Middle frontal gyrus (tissue), 1 donor: ENCODE data around the gene GLUL.
A peak's percentile ranks its signal among the peaks of the same experiment; 100 is the strongest.

Experiments
- DNase-seq: peaks from one replicate; pipeline ENCODE4 v3.0.0-alpha.2; 2015; ENCODE audit warnings: low spot score; ENCODE audit errors: extremely low spot score

GLUL gene

DNA sequence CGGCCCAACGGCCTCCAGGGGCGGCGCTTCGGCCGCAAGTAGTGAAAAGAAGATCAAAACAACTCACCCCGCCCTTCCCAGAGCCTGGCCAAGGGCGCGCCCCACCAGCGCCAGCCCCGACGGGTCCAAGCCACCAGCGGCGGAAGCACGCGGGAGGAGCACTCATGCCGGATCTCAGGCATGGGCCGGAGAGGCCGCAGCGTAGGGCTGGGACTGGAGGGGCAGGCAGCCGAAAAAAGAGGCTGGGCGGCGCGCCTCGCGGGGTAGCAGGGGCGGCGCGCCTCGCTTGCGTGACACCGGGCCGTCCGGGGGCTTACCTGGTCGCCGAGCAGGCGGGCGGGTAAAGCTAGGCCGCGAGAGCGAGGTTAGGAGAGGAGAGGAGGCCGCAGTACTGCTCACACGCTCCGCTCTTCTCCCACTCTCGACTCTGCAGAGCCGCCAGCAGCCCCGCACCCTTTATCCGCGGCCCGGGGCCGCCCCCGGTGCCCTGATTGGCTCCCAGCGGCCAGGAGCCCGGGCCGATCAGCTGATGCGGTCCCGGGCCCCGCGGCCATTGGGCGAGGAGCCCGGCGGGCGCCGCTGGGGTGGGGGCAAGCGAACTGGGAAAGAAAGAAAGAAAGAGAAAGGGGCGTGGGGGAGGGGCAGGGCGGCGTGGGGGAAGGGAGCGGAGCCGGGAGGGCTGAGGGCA lies at the start of gene GLUL:
Gene GLUL (minus strand): TSS at position 429 of the 688 bp plus-strand sequence. CDS start 3,053 bp downstream, outside the sequence.
- DNase-seq = peak; percentile 90

DNA sequence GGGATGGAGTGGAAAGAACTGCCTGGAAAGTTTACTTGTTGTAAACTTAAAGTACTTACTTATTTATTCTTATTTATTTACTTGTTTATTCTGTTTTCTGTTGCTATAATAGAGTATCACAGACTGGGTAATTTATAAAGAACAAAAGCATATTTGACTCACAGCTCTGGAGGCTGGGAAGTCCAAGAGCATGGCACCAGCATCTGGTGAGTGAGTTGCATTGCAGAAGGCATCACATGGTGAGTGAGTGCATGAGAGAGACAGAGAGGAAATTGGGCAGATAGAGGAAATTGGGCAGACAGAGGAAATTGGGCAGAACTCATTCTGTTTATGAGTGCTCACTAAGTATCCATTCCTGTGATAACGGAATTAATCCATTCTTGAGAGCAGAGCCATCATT lies 46.7 kb upstream of the GLUL start:
- DNase-seq = no peak

DNA sequence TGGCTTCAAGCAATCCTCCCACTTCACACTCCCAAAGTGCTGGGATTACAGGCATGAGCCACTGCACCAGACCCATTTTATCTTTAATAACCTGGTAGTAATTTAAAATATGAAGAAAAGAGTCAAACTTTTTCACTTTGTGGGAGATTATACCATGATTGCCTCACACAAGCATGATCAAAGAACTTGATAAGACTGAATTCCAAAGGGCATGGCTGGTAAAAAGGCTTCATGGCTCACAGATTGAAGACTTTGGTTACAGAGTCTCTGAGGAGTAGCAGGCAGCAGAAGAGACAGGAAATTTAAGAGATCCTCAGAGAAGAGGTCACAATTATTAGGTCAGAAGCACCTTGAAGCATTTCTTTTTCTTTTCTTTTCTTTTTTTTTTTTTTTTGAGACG lies 42.0 kb upstream of the GLUL start:
- no peak for DNase-seq

DNA sequence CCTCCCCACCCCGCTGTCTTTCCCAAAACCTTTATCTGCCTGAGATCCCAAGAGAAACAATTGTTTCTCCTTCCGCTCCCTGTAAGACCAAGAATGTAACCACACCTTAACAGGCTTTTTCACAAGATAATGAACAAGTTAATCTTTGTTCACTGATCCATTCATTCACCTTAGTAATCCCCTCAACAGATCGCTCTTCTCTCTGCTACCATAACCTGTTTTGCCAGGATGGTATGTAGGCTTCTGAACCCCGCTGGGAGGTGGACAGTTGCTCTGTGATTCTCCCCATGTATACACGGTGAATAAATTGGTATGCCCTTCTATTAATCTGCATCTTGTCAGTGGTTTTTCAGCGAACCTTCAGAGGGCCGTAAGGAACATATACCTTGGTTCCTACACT lies 39.7 kb upstream of the GLUL start:
- DNase-seq = no peak

DNA sequence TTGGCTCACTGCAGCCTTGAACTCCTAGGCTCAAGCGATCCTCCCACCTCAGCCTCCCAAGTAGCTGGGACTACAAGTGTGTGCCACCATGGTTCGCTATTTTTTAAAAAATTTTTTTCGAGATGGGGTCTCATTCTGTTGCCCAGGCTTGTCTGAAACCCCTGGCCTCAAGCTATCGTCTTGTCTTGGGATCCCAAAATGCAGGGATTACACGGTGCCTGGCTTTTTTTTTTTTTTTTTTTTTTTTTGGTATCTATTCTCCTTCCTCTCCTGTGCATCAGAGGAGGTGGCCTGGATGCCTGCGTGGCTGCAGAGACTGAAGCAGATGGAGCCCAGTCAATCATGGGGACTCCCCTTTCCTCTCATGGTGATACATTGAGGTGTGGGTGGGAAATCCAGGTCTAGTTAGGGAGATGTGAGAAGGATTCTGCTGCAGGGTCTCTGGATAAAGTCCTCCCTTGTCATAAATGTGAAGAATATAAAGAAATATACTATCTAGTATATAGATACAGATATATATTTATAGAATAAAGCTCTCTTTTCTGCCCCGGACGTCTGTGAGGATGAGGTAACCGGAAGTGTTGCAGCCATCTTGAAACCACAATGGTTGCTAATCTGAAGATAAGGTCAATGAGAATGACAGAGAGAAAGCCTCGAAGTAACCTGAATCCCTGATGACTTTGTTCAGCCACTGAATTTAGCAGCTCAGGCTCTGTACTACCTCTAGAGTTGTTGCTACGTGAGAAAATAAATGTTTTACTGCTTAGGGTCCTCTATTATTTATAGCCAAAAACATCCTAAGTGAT lies 38.9 kb upstream of the GLUL start:
- no peak for DNase-seq

DNA sequence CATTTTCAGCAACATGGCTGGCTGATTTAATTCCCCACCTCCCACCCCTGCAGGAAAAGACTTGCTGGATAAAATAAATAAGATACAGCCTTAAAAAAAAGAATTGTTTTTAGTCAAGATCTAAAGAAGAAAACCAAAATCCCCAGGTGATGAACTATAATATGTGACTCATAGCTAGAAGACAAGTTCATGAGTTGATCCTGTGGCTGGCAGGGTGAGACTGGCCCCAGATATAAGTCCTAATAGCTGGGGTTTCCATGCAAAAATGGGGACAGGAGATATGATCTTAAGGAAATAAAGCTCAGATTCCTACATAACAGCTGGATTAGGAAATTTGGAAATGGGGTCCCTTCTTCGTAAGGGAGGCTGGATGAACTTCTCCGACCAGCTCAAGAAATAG lies 36.5 kb upstream of the GLUL start:
- DNase-seq = no peak

DNA sequence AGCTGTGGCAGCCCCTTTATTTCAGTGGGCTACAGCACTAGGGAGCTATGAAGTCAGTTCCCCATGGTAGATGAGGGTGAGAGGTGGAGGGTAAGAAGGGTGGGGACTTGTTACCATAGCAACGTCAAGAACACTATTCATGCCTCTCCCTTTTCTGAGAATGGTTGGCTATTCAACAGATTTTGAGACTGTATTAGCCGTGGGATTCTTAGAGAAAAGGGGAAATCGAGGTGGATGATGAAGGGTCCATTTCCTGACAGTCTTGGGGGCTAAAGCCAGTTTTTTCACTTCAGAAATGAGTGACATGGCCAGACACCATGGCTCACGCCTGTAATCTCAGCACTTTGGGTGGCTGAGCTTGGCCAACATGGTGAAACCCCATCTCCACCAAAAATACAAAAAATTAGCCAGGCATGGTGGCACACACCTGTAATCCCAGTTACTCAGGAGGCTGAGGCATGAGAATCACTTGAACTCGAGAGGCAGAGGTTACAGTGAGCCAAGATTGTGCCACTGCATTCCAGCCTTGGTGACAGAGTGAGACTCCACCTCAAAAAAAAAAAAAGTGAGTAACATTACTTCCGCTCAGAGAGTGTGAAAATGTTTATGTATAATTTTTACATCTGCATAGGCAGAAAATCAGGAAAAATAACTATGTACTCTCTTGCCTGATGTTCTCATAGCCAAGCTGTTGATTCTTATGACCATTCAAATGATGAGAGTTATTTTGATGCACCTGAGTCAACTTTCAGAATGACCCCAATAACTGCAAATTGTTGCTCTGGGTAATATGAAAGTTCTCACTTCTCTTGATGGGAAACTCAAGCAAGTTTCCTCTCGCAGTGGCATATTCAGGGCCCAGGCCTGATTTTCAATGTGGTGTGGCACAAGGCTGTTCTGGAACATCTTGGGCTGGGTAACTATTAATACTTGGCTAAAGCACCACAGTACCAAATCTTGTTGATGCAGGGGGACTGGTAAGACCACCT lies 35.1 kb upstream of the GLUL start:
- no peak for DNase-seq

DNA sequence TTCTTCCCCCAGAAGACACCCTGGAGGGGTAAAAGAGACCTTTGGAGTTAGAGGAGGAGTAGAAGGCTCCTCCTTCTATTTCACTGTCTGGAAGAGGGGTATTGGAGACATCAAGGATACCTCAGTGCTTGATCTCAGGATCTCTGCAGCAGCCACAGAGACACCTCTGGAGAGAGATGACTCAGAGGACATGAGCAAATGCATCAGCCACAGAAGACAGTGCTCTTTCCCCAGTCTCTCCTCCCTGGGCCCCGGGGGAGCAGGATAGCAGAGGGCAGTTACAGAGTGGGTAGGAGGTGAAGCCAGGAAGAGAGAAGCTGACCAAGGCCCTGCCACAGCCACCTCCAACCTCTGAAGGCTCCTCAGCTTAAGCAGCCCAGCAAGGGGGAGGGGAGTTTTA lies 24.2 kb upstream of the GLUL start:
- DNase-seq = no peak

DNA sequence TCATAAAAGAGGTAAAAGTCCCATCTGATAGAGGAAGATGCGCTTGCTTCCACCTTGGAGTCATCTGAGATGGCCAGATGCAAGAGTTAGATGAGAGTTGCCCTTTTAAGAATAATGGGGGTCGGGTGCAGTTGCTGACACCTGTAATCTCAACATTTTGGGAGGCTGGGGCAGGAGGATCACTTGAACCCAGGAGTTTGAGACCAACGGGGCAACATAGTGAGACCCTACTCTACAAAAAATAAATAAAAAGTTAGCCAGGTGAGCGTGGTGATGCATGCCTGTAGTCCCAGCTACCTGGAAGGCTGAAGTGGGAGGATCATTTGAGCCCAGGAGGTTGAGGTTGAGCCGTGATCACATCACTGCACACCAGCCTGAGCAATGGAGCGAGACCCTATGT lies 22.4 kb upstream of the GLUL start:
- no peak for DNase-seq

DNA sequence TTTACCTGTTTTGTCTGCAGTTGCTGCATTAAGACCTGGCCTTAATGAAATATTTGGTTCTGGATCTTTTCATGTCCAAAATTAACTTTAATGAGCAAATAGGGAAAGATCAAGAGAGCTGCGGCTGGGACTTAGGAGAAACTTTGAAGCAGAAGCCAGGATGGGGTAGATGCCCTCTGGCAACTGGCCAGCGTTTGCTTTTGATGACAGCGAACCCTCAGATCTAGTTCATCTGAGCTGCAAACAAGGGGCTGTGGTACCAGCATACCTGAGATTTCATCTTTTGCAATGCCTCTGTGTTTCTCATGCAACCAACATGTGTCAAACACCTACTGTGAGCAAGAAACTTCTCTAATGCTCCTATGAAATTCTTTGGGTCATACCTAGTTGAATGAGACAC lies 21.9 kb upstream of the GLUL start:
- DNase-seq = no peak

DNA sequence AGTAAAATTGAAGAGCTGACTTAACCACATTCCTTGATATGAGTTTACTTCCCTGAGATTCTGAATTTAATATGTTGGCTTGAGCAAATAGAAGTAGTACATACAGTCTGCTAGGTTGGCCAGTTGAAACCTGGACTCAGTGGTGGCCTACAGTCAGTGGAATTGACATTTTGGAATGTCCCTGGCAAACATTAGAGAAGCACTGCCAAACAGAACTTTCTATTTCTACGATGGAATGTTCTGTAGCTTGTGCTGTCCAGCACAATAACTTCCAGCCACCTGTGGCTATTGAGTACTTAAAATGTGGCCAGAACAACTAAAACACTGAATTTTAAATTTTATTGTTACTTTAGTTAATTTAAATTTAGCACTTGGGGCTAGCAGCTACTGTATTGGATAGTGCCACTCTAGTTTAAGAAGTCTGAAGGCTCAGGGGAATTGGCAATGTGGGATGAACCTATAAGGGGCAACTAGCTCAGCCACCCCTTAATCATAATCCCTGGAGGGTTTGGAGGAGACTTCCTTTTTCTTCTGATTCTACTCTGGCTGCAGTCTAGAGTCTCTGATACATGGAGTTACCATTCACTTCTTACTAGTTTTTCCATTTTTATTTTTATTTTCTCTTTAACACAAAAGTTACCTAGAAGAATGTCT lies 19.2 kb upstream of the GLUL start:
- no peak for DNase-seq

DNA sequence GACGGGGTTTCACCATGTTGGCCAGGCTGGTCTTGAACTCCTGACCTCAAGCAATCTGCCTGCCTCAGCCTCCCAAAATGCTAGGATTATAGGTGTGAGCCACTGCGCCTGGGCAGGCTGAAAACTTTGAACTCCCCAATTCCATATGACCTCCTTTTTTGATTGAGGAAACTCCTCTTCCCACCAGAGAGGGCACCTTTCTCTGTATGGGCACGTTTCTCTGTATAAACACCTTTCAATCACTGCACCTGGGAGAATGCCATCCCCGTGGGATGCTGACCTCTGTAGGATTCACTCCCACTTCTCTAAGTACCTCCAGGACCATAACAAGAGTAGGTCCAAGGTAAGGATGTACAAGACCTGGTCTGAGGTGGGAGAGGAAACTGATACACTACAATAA lies 18.5 kb upstream of the GLUL start:
- DNase-seq = no peak

DNA sequence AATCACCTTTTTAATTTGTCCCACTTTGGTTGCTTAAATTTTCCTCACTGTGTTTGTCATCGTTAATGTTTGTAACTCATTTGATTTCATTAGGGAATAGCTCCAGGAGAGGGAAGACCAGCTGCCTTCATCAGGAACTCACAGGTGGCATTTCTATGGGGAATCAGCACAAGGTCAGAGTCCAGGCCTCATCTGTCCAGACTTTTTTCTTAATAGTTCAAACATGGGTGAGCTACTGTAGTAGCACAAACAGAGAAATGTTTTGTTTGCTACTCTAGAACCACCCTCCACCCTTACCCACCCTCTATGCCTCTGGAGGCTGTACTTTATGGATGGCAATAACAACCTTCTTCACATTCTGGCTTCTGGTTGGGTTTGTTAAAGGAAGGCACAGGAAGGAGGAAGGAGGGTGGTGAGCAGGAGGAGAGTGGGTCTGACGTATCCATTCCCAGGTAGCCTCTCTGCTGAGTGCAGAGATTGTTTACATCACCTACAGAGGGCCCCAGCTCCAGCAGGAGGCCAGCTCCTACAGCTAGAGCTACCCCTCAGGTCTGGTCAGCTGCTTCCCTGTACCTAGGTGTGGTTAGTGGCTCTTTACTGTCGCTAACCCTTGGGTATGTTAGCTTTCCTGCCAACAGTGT lies 17.0 kb upstream of the GLUL start:
- no peak for DNase-seq

DNA sequence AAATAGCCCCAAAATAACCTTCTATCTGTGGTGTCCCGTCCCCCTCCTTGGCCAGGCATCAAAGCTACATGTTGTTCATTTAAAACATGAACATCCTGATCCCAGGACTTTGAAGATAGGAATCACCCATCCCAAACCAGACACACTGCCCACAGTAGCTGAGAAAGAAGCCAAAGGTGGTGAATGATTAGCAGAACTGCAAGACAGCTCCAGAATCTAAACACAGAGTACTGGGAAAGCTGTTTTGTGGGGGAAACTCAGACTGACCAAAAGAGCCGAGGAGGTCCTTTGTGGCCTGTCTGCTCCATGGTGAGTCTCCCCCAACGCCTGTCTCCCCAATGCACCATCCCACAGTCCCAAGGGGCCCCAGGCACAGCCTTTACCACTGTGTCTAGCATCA lies 16.1 kb upstream of the GLUL start:
- DNase-seq = no peak

DNA sequence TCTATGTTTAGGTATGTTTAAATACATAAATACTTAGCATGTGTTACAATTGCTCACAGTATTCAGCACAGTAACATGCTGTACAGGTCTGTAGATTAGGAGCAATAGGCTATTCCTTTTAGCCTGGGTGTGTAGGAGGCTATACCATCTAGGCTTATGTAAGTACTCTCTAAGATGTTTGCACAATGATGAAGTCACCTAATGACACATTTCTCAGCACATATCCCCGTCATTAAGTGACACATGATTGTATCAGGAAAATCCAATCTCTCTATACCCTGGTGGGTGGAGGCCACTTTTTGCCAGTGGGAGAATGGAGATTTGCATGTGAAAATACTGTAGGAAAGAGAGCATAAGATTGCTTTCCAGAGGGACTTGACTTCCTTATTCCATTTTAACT lies 14.4 kb upstream of the GLUL start:
- DNase-seq = no peak

DNA sequence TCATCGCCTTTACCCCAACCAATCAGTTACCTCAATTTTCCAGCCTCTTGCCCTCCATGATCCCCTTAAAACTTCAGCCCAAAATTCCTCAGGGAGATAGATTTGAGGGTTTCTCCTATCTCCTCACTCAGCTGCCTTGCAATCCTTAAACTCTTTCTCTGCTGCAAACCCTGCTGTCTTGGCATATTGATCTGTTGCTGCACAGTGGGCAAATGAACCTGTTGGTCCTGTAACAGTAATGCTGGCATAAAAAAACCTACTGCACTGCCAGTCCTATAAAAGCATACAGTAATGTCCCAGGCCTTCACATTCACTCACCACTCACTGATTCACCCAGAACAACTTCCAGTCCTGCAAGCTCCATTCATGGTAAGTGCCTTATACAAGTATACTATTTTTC lies 14.0 kb upstream of the GLUL start:
- no peak for DNase-seq

DNA sequence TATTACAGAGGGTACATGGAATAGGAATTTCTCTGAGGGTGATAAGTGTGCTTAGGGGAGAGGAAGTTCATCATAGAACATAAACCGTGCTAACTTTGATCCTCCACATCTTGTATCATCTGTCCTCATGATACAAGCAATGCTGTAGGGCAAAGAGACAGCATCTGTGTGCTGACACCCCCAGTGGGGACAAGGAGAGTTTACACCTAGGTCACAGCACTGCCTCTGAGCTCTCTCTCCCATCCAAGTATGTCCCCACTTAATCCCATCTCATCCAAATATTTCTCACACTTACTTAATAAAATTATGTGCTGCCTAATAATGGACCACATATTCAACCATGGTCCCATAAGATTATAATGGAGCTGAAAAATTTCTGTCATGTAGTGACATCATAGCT lies 13.2 kb upstream of the GLUL start:
- DNase-seq = no peak

DNA sequence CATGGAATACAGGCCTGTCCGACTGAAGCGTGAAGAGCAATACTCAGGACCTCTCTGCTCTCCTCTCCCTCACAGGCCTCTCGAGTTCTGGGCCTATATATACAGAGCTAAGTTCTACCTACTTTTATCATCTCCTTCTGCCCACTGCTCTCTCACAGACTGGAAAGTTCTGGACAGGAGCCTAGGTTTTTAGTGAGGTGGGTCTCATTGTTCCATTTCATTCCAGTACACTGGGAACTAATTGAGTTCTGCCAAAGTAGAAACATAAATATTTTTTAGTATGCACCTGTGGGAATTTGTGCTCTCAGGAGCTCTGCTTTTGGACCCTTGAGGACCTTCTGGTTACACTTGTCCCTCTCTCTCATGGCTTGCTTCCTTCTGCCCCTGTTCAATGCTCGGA lies 9.0 kb upstream of the GLUL start, which contains the start of gene TEDDM1:
Gene TEDDM1 (minus strand): TSS at position 101 of the 400 bp plus-strand sequence. CDS start 182 bp downstream, outside the sequence.
- no peak for DNase-seq

DNA sequence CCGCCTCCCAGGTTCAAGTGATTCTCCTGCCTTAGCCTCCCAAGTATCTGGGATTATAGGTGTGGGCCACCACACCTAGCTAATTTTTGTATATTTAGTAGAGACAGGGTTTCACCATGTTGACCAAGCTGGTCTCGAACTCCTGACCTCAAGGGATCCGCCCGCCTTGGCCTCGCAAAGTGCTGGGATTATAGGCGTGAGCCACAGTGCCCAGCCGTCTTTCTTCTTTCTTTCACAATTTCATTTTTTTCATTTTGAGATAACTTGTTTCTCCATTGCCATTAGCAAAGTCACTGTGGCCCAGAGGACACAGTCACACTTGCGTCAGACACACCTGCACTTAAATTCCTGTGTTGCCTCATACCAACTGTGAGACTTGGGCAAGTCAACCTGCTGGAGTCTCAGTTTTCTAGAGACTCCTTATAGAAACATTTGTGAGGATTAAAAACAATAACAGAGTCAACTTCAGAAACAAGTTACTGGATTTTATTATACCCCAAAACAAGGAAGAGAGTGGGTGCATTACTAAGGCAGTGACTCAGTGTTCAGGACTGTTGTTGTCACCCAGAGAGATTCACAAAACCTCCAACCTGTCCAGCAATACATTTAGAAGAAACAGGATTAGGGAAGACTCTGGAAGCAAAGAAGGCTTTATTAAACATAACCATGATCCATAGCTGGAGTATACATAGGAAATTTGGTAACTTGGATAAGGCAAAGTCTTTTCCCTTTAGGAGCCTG lies 6.2 kb upstream of the GLUL start:
- no peak for DNase-seq

DNA sequence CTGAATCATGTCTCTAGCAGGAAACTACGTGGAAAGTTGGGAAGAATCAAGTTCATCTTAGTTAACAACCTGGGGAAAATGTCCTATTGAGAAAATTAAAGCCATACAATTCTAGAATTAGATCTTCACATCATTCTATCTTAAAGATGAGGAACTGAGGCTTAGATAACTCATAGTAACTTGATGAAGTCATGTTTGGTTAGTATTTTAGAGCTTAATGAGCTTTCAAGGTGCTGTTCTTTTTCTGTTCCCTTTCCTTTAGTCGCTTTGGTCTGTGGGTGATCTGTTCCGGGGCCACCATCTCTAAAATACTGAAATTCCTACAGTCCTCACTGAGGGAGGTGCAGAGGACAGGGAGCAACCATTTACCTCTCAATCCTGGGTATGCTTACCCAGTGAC lies 4.3 kb upstream of the GLUL start:
- no peak for DNase-seq
